Measurements from ENCODE around the gene PHLPP1.

GRCh38 chr18:62988471-62988870, 273.1 kb downstream of the PHLPP1 start:
- TF ChIP-seq, protein P1, sequence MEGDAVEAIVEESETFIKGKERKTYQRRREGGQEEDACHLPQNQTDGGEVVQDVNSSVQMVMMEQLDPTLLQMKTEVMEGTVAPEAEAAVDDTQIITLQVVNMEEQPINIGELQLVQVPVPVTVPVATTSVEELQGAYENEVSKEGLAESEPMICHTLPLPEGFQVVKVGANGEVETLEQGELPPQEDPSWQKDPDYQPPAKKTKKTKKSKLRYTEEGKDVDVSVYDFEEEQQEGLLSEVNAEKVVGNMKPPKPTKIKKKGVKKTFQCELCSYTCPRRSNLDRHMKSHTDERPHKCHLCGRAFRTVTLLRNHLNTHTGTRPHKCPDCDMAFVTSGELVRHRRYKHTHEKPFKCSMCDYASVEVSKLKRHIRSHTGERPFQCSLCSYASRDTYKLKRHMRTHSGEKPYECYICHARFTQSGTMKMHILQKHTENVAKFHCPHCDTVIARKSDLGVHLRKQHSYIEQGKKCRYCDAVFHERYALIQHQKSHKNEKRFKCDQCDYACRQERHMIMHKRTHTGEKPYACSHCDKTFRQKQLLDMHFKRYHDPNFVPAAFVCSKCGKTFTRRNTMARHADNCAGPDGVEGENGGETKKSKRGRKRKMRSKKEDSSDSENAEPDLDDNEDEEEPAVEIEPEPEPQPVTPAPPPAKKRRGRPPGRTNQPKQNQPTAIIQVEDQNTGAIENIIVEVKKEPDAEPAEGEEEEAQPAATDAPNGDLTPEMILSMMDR (IDR thresholded peaks at IDR 0.05; ENCODE audit: low read length) = no peak
- TF ChIP-seq EZH2 (optimal IDR thresholded peaks at IDR 0.05; ENCODE audit: low read depth, low read length) = no peak
